GM18498 (cell line): ENCODE measurements around the gene KCNG4.

Experiments
- ATAC-seq: cut with Tn5 transposase; IDR thresholded peaks from one replicate; pipeline ENCODE4 v1.9.1; 2021; ENCODE audit warnings: mild to moderate bottlenecking, moderate library complexity; ENCODE audit not compliant: unreplicated experiment

The KCNG4 gene

DNA sequence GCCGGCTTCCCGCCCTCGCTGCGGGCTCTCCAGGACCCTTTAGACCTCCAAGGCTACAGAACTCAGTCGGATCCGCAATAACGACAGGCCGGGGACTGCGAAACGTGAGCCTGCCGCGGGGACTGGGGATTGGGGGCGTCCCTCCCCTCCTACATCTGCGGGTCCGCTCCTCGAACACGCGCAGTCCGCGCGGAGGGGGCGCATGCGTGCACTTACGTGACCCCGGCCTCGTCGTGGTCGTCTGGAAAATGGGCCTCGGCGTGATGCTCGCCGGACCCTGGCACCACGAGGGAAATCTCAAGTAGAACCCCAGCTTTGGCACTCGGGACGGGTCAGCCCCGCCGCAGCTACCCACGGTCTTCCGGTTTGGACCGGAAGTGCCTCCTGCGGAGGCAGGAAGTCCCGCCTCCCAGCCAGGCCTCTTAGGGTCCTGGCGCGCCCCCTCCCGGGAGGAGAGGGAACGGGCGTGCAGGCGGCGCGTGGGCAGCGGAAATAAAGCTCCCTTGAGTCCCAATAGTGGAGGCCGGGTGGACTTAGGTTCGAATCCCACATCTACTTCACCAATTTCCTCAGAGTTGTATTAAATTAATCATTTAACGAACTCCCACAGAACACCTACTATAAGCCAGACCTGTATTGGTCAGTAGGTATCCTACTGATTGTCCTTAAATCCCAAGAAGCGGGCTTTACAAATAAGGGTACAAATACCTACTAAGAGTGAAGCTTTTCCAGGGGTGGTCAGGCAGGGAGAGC is 53.0 kb downstream of the KCNG4 start, which contains the start of gene TAF1C:
Gene TAF1C, minus strand, starts transcription at position 373 of the 753 bp plus-strand sequence. CDS start 2,069 bp downstream, outside the sequence.
- ATAC-seq, result peak; percentile 96

DNA sequence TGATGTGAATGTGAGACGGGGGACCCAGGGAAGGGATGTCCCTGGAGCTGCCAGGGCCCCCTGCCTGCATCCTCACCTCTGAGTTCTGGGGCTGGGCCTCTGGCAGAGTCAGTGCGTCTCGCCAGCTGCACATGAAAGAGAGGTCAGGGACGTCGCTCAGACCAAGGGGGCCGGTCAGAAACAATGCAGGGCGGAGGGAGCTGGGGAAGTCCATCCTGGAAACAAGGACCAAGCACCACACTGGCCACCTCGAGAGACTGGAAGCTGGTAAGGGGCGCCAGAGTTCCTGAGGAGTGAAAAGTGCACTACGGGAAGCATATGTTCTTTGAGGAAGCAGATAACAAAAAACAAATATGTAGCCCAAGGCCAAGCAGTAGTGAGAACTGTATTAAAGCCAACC is 55.0 kb downstream of the KCNG4 start:
- ATAC-seq, result no peak

DNA sequence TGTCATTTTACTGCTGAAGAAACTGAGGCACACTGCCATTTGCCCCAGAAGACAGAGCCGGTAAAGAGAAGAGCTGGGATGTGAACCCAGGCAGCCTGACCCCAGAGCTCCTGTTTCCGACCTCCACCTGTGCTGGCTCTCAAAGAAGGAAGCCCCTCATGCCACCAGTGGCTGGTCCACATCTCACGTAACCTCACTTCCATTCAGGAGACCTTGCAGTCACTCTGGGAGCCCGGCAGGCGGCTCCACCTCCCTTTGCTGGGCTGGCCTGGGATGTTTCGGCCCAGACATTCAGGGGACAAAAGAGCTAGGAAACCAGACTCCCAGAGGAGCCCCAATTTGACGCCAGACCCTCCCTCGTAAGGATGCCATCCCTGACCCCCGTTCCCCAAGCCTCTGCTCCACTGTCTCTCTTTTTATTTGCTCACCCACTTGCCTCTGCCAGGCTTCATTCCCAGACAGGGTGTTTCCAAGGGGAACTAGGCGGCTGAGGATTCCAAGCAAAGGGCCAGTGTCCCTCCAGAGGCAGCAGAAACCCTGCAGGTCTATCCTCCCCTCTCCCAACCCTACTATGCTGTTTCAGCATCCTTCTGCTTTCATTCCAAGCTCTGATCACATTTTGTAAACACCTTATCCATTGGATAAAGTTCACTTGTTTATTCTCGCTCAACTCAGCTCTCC is 55.8 kb downstream of the KCNG4 start:
- no peak for ATAC-seq

DNA sequence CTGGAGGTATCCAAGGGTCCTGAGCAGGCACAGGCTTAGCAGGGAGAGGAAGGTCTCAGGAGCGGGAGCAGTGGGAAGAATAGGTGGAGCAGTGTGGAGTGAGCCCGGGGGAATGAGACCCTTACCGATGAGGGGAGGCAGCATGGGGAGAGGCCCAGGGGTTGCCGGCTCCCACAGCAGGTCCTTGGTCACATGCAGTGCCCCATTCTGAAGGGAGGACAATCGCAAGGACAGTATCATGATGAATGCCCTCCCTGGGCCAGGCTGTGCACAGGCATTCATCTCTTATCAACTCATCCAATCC is 56.3 kb downstream of the KCNG4 start:
- ATAC-seq, result no peak

DNA sequence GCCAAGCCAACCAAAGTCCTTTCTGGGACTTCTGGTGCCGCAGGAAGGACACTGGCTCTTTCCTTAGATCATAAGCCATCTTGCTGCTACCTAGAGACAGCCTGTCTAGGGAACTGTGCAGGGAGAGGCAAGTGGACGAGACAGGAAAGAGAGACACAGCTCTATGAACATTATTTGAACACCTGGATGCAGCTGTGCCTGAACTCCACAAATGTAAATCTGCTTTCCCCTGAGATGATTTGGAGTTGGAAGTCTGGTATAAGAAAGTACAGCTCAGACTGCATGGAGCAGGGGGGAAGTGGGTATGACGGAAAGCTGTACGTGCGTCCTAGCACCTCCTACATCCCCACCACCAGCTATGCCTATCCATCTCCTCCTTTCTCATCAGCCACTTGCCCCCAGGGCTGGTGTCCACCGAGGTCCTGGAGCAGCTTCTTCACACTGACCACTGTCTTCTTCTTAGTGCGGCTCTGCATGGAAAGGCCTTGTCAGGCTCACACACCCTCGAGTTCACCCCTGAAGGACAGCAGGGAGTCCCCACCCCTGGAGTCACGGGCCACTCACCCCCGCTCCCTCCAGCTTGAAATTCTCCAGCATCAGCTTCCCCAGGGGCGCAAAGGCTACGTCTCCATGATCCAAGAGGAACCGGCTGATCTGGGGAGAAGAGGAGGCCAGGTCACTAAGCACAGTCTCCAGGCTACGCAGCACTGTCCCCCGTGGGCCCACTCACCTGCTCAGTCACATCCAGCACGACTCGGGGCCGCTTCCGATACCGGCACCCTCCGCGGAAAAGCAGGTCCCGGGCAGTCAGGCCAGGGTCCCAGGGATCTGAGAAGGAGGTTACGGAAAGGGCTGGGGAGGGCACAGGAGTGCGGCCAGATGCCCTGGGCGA is 56.9 kb downstream of the KCNG4 start:
- ATAC-seq, result no peak

DNA sequence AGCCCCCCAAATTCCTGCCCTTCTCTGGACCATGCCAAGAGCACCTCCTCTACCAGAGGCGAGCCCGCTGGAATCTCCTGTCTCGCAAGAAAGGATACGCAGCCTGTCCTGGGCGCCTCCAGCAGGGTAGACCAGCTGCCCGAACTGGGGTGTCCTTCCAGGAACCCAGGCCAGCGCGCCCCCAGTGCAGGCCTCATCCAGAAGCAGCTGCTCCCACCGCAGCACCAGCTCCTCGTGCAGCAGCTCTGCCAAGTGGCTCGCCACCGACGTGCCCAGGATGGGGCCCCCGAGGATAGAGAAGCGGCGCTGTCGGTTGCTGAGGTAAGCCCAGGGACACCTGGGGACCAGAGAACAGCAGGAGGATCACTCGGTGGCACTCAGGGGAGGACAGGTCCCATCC is 57.7 kb downstream of the KCNG4 start:
- ATAC-seq, result no peak

DNA sequence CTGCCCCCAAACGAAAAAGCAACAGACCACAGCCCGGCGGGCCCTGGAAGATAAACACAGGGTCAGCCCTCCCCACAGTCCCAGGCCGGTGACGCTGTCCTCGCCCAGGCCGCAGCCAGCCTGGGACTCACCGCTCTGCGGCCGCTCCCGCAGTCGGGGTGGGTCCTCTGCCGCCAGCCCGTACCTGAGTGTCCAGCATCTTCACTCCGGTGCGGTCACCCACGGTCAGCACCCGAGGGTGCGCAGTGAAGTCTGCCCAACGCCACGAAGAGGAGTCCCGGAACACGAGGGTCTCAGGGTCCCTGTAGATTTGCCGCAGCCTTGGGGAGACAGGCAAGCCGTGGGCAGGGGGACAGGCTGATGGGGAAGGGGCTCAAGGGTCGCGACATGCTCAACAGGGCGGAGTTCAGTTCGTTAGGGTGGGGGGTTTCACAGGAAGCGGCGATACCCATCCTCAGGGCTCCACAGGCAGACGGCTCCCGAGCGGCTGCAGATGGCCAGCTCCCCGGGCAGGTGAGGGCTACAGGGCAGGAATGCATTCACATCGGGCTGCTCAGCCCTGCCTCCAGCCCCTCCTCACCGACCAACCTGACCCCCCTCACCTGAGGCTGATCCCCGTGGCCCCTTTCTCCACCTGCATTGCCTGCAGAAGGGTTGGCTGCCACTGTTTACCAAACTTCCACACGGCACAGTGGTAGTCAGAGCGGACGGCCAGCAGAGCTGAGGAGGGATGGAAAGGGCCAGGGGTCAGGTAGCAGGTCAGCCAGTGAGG is 58.5 kb downstream of the KCNG4 start:
- no peak for ATAC-seq

DNA sequence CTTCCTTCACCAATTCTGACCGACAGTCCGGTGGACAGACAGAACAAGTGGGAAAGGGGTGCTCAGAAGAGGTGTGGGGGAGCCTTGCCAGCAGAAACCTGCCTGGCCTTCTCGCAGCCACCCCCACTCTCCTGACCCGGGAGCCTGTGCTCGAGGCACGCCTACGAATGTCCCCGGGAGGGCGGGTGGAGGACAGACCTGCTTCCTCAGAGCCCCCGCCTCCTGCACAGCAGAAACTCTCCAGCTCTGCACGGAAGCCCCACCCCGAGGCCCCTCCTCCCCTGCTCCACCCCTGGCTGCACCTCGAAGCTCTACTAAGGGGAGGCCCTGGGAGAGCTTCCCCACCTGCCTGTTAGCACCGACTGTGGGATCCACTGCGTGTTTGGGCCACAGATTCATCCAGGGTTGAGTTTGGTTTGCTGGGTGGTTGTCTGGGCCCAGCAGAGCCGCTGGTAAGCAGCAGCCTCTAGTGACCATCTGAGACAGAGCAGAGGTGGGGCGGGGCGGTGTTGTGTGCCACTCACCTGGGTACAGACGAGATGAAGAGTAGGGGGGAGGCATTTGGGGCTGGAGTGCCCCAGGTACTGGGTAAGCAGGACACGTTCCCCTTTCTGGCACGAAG is 59.2 kb downstream of the KCNG4 start:
- ATAC-seq, result no peak

DNA sequence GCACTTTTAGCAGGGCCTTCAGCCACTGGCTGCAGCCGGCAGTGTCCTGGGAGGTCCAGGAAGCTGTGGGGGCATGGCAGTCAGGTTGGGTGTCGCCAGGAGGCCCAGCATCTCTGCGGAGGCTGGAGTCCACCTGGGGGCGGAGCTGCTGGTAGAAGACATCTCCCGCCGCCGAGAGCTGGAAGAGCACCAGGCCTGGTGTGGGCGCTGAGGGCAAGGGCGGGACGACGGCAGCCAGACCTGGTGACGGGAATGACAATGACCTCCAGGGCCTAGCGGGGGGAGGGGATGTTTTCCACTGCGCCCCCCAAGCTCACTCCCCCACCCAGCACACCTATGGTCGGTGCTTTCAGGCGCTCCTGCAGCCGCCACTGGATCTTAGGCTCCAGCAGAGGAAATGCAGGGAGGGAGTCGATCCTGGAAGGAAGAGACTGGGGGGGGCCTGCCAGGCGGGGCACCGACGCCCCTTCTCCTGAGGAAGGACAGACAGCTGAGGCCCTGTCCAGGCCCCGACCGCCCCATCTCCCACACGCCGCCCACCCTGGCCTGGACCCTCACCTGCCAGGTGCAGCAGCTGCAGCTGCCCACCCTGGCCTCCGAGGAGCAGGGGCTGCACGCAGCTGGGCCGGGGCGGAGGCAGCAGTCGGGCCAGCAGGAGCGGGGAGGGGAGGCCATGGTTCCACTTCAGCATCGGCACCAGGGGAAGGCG is 60.0 kb downstream of the KCNG4 start:
- ATAC-seq, result no peak

DNA sequence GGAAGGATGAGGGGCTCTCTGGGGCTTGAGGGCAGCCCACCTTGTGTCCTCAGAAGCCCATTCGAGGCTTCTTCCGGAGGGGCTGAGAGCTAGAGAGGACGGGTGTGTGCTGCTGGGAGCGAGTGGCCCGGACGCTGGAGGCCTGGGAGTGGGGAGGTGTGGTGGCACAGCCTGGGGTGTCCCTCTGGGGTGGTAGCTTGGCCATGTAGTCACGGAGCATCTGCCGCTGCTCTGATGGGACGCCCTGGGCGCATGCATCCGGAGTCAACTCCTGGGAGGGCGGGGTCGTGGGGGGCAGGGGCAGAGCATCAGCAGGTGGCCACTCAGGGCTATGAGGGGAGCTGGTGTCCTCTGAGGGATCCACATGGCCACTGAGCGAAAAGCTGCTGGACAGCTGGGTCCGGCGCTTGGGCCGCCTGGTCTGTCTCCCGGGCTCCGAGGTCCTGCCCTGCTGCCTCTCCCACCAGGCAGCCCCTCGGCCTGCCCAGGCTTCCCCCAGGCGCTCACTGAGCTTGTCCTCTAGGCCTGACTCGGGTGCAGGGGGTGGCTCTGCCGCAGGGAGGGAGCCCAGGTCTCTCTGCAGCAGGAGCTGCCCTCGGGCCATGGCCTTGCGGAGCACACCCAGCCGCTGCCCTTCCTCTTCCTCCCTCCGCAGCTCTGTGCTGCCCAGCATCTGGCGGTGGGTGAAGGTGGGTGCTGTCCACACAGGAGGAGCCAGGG is 60.8 kb downstream of the KCNG4 start:
- ATAC-seq, result no peak

DNA sequence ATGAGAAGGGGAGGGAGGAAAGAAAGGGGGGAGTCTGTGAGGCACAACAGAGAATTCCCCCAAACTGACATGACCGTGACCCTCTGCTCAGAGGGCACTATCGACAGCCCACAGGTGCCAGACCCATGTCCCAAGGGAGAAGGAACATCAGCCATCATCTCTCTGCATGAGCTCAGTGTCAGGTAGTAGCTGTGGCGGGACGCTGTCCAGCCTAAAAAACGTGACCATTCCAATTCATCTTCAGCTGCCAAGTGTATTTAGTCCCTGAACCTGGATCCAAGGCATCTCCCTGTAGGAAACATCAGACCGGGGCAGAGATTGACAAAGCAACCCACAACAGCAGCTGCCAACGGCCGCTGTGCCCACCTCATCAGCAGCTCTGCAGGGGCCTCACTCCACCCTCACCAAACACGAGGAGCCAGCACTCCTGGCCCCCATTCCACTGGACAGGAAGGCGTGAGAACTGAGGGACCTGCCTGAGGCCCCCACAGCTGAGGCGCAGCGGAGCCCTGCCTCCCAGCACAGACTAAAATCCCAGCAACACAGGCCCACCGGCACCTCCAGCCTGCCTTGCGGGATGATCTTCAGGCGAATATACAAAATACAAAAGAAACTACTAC is 61.6 kb downstream of the KCNG4 start:
- ATAC-seq, result no peak

DNA sequence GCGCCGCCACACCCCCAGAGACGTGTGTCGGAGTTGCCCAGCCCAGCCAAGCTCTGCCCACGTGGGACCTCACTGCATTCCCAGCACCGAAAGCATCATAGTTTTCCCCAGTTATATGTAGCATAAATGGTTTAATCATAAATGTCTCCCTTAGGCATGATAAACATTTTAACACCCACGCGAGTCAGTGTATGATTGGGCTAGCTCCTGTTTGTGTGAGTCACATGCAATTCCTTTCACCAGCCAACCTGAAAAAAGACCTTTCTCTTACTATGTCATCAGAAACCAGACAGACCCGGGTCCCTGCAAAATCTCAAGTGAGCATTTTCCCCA is 62.1 kb downstream of the KCNG4 start:
- ATAC-seq, result no peak

DNA sequence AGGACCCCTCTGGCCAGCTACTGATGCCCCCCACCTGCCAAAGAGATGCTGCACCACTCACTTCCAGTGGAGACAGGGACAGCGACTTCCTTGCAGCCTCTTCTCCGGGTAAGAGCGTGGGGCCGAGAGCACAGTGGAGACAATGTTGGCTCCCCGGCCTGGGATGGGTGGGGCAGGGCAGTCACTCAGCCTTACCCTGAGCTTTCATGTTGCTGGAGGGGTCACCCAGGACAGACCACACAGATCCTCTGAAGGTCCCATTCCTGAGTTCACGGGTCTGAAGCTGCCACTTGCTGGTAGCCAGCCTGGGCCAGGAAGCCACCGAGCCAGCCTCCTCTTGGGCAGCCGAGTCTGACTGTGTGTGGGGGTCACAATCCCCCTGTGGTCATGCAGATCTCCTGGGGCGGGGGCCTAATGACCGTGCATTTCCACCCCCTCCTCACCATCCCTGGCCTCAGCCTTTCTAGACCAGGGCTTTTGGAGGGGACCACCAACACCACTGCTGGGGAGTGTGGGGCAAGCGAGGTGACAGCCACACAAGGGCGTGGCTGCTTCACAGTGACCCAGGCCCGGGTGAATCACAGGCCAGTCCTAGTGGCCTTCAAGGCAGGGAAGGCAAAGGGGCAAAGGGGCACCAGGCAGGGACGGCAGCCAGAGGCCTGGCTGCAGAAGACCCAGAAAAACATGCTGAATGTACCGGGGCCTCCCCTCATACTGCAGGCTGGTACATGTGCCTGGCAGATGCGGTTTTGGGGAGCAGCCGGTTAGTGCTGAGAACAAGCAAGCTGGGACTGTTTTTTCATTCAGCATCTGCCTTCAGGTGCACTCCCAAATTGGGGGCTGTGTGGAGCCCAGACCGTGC is 63.4 kb downstream of the KCNG4 start:
- no peak for ATAC-seq

DNA sequence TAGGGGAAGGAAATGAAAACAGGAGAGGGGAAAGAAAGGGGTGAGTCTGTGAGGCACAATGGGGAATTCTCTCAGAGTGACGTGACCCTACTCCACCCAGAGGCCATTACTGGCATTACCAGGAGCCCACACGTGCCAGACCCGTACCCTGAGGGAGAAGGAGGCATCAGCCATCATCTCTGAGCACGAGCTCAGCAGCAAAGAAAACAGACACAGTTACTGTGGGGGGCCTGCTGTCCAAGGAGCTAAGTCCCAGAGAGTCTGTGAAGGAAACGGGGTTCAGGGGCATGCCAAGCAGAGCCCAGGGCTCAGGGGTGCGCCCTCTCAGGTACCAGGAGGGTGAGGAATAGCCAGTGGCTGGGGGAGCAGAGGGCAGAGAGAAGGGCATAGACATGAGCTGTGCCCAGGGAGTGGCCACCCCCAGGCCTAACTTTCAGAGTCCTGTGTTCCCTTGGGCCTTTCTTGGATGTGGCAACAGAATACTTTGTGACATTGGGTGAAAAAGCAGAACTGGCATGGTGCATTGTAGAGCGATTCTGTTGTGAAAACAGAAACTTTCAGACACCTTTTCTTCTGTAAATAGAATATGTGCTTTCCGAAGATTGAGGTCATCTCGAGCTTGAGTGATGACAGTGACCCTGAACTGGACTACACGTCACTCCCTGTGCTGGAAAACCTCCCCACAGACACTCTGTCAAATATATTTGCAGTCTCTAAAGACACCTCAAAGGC is 64.3 kb downstream of the KCNG4 start:
- ATAC-seq, result peak; percentile 73

DNA sequence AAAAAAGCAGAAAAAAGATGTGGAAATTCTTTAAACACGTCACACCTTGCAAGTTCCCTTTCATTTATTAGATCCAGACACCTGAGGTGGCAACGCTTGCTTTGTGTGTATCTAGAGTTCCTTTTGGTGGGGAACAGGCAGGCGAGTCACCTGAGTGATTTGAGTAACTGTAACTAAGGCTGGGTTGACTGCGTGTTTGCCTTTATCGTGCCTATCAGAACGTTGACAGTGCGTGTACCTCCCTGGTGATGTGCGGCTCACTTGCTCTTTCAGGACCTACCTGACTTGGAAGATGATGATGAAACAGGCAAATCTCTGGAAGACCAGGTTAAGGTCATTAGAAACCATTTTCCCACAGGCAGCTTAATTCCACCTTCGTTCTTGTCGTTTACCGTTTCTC is 65.4 kb downstream of the KCNG4 start:
- ATAC-seq, result no peak

DNA sequence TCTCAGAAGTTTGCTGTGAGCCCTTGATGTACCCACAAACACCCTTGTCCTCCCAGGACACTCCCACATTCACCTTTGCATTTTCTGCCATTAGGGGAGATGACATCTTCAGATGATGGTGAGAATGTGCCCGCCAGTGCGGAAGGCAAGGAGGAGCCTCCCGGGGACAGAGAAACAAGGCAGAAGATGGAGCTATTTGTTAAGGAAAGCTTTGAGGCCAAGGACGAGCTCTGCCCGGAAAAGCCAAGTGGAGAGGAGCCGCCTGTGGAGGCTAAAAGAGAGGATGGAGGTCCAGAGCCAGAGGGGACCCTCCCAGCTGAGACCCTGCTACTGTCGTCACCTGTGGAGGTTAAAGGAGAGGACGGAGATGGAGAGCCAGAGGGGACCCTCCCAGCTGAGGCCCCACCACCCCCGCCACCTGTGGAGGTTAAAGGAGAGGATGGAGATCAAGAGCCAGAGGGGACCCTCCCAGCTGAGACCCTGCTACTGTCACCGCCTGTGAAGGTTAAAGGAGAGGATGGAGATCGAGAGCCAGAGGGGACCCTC is 70.0 kb downstream of the KCNG4 start:
- no peak for ATAC-seq
